Dermis blood vessel endothelial cell (primary cell): Measurements from ENCODE around the gene RASGRP2. TPM values are rescaled to one million over a fixed set of nuclear protein-coding genes. Genes with fewer than 3 reads are reported as not detected.
A peak's percentile ranks its signal among the peaks of the same experiment; 100 is the strongest.

Source experiments
- DNase-seq: peaks from one replicate; pipeline ENCODE4 v3.0.0; 2010
- total RNA-seq: library from RNA; depleted of rRNA; stranded (reverse); fragments of >200 nt; gene quantifications from 2 replicates; pipeline ENCODE4 v1.2.3, GENCODE V29; 2014

Gene RASGRP2
- total RNA-seq, 1 donor from 2014 or later, result 2.9 TPM

DNA sequence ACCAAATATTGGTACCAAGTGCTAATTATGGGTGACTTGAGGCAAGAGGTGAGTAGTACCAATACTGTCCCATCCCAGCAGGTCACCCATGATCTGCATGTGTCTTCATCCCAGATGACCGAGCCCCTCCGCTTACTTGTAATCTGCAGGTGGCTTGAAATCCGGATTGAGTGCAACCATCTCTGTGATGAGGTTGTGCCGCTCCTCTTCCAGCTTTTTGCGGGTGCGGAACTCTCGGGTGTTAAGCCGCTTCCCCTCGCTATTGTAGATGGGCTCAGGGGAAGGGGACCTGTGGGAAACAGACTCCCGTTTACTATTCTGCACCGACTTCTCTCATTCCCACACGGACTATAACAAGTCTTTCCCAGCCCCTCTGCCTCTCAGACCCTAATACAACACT is 26.2 kb upstream of the RASGRP2 start:
- no peak for DNase-seq

GRCh38 chr11:64769283-64769682 is 25.3 kb upstream of the RASGRP2 start:
- no peak for DNase-seq

GRCh38 chr11:64768300-64768694 is 24.4 kb upstream of the RASGRP2 start:
- DNase-seq, result no peak

- DNase-seq, result peak; percentile 89
These were observed 23.7 kb upstream of the RASGRP2 start for GRCh38 chr11:64767344-64768299.

DNA sequence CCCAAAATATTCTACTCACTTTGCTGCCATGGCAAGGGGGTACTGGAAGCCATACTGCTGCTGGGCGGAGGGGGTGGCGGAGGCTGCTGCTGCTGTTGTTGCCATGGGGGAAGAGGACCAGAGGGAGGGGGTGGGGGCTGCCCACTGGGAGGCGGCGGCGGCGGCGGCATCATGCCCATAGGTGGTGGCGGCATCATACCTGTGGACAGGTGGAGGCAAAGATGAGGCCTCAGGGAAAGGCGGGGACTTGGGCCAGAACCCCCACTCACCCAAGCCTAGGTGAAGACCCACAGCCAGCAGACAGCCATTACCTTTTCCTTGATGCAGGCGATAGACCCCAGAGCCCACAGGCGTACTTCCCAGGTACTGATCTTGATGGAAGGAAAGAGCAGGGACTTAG is 22.9 kb upstream of the RASGRP2 start:
- DNase-seq, result no peak

- DNase-seq, result no peak
These were observed 22.1 kb upstream of the RASGRP2 start for GRCh38 chr11:64765851-64766665.

DNA sequence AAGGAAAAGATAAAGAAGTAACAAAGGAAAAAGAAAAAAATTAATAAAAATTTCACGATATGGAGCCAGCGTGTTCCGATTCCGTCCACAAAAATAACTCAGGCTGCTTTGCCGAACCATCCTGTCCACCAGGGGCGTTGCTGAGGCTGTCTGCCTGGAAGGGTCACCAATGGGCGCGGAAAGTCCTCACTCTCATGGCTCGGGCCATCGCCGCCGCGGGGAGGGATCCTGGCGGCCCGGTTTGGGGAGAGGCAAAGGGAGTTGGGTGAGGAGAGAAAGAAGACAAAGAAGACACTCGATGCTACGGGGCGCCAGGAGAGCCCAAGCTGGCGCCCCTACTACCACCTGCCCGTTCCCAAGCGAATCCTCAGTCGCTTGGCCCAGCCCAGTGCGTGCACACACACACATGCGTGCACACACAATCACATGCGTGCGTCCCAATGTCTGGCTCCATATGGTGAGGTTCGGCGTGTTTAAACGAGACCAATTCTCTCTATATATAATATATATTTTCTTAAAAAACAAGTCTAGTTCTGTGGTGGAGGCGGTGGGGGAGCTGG is 21.4 kb upstream of the RASGRP2 start:
- DNase-seq, result no peak

DNA sequence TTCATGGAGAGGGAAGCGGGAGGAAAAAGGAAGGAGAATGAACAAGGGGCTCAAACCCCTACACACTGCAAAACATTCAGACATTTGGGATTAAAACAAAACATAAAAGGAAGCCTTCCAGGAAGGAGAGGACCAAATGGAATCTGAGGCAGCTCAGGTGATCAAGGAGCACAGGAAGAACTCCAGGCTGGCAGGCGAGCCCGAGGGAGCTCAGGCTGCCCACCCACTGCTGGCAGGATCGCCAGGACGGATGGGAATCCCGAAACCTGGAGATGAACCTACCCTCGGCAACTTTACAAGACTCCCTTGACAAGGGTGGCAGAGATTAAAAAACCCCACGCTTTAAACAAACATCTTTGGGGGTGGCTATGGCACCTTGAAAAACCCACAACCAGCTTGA is 20.8 kb upstream of the RASGRP2 start:
- DNase-seq, result no peak

- DNase-seq, result no peak
These were observed 20.2 kb upstream of the RASGRP2 start for GRCh38 chr11:64764040-64764611.

- DNase-seq, result no peak
These were observed 19.6 kb upstream of the RASGRP2 start for GRCh38 chr11:64763526-64764039.

DNA sequence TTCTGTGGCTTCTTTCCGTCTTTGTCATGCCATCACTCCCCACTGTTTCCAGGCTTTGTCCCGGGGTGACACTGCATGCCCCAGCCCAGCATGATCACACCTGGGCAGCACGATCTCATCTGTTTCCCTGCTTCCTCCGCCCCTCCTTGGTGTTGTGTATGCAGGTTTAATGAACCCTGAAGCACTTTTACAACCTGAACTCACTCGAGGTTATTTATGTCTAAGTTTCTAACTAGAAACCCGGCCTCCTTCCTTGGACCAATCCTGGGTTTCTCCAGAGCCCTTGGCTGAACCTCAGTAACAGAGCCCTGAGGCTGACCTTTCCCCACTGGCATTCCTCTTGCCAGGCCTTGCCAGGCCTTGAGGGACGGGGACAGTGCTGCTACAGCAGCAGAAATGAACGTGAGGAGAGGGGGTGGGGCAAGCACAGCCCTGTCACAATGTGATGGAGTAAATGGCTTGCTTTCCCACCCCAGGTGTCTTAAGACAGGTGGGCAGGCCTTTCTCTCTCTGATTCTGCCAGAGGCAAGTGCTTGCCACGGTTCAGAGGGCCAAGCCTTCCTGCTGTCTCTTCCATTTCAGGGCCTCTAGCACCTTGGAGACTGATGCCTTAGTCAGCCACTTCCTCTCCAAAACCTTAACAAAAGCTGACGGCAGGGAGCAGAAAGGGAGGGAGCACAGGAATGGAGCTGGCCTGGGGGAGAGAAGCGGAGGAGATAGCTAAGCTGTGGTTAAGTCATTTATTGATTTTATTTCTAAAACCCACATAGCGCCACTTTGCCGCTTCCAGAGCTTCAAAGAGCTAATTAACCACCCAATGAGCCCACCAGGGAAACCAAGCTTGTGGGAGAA is 19.0 kb upstream of the RASGRP2 start:
- peak; percentile 86 for DNase-seq

DNA sequence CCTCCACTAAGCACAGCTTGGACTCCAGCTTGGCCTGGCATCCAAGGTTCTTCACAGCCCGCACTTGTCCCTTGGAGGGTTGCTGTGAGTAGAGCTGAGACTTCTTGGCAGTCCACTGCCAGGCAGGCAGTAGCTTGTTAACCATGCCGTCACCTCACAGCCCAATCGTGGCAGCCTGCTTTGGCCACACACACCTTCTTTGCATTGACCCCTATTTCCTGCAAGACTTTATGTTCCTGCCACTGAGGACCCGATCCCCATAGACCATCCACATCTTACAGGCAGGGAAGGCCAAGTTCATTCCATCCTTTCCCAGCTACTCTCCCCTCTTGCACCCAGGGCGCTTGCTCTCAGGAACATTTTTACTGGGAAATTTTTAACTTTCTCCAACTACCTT is 18.3 kb upstream of the RASGRP2 start:
- no peak for DNase-seq

- DNase-seq, result no peak
These were observed 16.9 kb upstream of the RASGRP2 start for GRCh38 chr11:64760759-64761420.

GRCh38 chr11:64759722-64760719 is 16.1 kb upstream of the RASGRP2 start, which contains the start of gene PYGM:
Gene PYGM (minus strand): TSS chr11:64759974. CDS start chr11:64759898, 76 bp downstream.
- no peak for DNase-seq

- no peak for DNase-seq
These were observed 15.3 kb upstream of the RASGRP2 start for GRCh38 chr11:64759131-64759721.

GRCh38 chr11:64758330-64759079 is 14.6 kb upstream of the RASGRP2 start:
- no peak for DNase-seq

- DNase-seq, result no peak
These were observed 13.8 kb upstream of the RASGRP2 start for GRCh38 chr11:64757549-64758329.
